ENCODE results near the gene PCDHB8.
"Not testable (repeated sequence)": the region's sequence is repeated elsewhere in the genome, so short reads cannot be mapped to it uniquely, and the experiment has no call there.

The PCDHB8 gene

GRCh38 chr5:141223112-141223783 lies 45.7 kb downstream of the PCDHB8 start, which contains the start of gene PCDHB14:
Gene PCDHB14, plus strand, starts transcription at chr5:141223343. Its CDS starts 163 bp downstream, at chr5:141223506.
- ChIA-PET POLR2A (no interaction called here), CTCF (interaction anchor here (0.9 to 1.6 kb wide), 6 partner anchors 23 to 341 kb away, joined by 3 to 8 read pairs (median 3); partner anchors contain the start of genes PCDHB11, PCDHGA10 and PCDHGB1)
- no peak for DNase-seq (ENCODE audit: extremely low spot score)
- TF ChIP-seq CTCF (IDR thresholded peaks at IDR 0.05; ENCODE audit: control extremely low read depth, extremely low read depth, low read depth, missing control alignments), result no peak

- POLR2A ChIA-PET; CTCF ChIA-PET; DNase-seq (ENCODE audit: extremely low spot score): not testable (repeated sequence)
Measured at GRCh38 chr5:141224844-141225243, 47.3 kb downstream of the PCDHB8 start.

- DNase-seq (ENCODE audit: extremely low spot score); POLR2A ChIA-PET: not testable (repeated sequence)
- CTCF ChIA-PET, result interaction anchor here (1.5 kb wide), 1 partner anchor 95 kb away, joined by 3 read pairs; no protein-coding TSS in a partner anchor
Measured at GRCh38 chr5:141225421-141225820, 47.8 kb downstream of the PCDHB8 start.
